ENCODE measurements around the gene KCNQ2.

The KCNQ2 gene

DNA sequence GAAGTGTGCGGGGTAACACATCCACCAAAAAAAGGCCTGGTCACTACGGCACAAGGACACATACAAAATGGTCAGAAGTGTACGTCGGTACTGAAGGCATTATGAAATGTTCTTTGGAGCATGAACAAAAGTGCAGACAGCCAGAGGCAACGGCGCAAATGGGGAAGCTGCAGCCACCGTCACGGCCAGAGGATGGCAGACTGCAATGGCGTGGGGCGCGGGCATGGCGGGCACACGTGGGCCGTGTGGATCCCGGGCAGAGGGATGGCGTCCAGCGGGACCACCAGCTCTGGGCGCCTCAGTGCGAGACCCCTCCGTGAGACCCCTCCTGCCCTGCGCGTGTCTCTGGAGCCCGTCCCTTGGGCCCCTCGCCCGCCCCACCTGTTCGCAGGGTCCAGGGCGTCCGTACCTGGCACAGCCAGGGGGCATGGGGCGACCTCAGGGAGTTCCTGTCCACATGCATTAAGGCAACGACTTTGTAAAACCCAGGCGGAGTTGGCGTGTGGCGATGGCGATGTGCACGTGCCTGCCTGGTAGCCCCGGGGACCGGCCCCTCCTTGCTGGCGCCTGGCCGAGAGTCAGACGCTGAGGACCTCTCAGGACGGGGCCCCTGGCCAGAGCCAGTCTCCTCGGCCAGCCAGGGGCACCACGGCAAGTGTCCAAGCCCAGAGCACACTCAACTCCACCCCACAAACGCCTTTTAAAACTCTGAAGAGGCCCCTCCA lies 71.8 kb downstream of the KCNQ2 start:
- DNase-seq, result no peak

DNA sequence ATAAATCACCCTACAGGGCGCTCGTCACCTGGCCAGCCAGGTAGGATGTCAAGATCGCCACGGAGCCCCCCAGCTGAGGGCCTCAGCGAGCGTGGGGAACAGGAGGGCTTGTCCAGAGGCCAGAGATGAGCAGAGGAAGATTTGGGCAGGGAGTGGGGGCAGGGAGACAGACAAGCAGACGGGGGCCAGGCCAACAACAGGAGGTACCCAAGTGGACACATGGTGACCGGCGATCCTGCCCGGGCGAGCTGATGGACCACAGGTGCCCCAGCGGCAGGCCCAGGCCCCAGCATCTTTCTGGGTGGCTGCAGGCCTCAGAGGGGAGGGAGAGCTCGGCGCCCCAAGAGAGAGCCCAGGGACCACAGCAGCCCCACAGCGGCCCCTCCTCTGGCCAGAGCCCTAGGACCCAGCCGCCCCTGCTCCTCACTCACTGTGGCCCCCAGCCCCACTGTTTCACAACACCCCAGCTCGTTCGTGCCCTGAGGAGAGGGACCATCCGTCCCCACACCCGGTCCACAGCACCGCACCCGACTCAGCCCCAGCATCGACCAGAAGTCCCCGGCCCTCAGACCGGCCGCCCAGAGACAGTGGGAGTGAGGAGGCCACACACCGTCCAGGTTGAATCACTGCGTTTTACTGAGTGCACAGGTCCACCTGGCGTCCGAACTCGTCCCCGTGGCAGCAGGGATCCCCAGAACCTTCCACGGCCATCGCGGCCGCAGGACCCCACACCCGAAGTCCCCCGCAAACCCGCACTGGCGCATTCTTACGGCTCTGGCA lies 72.7 kb downstream of the KCNQ2 start:
- DNase-seq, result no peak

DNA sequence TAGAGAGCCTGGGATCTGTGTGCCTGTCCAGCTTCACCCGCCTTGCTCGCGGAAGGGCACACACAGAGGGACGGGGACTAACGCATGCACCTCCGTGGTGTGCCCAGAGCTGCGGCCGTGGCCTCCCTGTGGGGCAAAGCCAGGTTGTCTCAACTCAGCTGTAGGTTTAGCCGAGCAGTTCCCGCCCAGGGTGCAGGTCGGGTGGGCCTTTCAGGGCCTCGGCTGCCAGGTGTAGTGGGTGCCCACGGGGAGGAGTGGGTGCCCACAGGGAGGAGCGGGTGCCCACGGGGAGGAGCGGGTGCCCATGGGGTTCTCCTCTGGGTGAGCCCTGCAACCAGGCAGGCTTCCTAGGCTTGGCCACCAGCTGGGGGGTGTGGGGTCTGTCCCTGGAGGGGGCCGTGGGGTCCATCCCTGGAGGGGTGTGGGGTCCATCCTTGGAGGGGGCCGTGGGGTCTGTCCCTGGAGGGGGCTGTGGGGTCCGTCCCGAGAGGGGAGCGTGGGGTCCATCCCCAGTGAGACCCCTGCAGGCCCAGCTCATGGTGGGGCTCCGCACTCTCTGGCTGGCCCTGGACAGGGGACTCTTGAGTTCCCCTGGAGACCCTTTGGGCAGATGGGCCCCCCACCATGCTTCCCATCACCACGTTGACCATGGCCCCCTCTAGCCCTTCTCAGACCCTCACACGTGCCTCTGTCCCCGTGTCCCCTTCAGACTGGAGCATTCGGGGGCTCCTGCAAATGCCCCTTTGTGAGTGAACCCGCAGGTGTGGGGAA lies 73.5 kb downstream of the KCNQ2 start:
- DNase-seq, result no peak

DNA sequence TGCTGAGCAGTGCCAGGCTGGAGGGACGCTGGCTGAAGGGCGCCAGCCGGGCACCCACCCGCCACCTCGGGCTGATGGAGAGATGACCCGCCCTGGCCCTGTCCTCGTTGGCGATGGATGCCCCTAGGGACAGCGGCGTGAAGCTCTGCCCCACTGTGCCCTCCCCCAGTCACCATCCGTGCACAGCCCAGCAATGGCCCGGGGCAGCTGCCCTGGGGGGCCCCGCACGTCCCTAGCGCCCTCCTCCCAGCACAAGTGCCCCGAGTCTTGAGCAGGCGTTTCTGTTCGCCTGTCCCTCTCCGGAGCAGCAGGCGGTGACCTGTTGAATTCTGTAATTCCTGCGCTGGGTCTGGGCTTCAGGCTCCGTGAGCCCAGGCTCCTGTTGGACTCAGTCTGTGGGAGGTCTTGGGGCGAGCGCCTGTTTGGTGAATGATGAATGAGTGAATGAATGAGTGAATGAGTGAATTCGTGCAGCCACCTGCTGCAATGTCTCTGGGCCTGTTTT lies 74.5 kb downstream of the KCNQ2 start:
- no peak for DNase-seq

DNA sequence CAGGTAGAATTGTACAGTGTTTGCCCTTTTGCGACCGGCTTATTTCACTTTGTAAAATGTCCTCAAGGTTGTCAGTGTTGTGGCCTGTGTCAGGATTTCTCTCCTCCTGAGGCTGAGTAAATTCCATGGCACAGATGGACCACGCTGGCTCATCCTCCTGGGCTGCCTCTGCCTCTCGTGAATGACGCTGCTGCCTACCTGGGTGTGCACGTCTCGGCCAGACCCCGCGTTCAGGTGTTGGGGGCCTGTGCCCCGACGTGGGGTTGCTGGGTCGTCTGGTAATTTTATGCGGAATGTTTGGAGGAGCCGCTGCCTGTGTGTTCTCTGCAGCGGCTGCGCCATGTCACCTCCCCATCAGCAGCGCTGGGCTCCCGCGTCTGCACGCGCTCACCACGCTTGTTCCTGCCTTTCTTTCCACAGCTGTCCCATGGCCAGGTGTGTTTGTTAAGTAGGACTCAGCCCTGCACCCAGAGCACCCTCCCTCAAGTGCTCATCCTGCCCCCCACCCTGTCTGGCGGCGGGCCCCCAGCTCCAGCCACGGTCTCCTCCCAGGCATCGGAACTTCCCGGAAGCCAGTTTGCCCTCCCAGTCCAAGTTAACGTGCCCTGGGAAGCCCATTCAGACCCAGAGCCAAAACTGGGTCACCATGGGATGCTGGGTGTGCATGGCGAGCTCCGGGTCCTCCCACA lies 75.2 kb downstream of the KCNQ2 start:
- no peak for DNase-seq

DNA sequence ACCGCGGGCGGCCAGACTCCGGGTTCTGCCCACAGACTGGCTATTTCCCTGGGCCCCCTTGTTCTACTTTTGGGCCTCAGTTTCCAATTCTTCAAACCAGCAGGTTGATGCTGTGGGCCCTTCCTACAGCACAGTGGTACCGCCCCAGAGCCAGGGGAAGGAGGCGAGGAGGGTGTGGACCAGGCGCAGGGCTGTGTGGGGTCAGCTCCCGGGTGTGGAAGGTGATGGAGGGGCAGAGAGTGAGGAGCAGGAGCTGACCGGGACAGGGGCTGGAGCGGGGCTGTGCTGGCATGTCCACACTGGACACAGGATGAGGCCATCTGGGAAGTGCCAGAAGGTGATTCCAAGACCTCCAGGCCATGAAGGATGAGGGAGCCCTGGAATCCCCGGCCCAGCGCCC lies 76.2 kb downstream of the KCNQ2 start:
- no peak for DNase-seq

DNA sequence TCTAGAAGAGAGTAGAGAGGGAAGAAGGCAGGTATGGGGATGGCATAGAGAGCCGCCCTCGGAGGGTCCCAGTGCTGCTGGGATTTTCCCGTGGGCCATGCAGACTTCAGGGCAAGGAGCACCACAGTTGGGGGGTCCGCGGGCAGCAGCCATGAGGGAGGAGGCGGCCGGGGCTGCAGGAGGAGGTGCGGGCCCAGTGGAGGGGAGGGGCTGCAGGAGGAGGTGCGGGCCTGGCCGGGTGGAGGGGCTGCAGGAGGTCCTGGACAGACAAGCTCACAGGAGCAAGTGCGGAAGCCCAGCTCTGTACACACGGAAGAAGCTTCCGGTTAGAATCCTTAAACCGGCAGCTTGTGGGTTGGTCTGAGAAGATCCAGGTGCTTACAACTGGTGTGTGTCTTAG lies 76.7 kb downstream of the KCNQ2 start:
- no peak for DNase-seq

DNA sequence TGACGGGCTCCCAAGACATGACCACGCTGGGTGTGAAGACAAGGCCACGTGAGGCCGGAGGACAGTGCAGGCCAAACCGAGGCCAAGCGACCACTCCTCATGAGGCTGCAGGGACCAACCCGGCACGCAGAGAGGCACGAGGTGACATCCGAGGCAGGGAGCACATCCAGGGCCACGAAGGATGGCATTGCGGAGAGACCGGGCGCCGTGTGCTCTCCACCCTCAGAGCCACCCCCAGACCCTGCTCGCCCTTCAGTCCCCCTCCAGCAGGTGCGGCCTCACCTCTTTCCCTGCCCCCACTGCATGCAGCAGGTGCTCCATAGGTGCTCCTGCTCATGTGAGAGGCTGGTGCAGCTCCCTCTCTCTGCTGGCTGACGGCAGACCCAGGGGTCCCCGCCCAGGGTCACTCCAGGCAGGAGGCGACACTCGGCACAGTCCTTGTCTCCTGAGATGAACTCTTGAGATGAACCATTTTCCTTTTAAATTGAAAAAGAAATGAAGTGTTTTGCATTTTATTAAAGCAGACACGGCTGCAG lies 77.5 kb downstream of the KCNQ2 start:
- DNase-seq, result no peak

DNA sequence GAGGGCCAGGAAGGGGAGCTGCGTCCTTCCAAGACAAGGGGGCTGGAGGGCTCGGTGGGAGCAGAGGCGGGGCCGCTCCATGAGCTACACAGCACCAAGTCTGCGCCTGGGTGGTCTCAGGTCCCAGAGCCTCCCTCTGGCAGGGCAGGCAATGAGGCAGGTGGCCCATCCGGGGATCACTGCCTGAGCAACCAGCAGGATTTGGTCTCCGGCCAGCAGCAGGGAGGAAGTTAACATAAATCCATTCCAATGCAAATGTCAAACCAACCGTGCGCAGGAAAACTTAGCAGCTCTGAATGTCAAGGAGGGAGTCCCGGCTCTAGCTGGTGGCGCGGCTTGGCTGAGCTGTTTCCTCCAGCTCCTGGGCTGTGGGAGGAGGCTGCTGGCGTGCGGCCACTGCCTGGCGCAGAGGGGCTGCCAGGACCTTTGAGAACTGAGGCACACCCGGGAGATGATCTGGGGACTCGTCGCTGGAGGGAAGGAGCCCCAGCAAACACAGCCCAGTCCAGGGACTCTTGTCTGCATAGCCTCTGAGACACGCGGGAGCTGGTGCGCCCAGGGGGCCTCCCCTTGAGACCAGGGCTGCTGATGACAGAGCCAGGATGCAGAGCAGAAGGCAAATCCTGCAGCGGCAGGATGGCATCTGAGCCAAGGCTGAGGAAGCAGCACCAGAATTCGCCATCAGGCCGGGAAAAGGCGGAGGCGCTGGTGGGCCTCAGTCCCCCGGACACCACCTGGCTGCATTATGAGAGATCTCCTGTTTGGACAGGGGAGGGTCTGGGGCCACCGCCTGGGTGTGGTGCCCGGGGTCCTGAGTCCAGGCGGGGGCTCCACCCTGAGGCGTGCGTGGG lies 78.2 kb downstream of the KCNQ2 start:
- no peak for DNase-seq

DNA sequence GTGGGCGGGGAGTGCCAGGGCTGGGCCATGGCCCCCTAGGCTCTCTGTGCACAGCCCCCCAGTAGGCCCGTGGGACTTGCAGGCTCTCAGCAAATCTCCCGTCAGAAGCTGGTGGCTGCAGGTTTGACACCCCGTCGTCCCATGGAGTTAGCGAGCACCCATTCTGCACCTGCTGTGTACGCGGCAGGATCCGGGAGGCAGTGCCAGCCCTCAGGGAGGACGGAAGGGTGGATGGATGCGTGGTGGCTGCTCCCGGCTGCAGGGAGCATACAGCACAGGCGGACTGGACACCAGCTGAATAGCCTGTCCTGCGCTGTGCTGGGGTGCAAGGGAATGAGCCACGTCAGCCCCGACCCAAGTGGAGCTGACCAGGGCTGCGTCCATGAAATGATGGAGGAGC lies 78.9 kb downstream of the KCNQ2 start:
- DNase-seq, result no peak

DNA sequence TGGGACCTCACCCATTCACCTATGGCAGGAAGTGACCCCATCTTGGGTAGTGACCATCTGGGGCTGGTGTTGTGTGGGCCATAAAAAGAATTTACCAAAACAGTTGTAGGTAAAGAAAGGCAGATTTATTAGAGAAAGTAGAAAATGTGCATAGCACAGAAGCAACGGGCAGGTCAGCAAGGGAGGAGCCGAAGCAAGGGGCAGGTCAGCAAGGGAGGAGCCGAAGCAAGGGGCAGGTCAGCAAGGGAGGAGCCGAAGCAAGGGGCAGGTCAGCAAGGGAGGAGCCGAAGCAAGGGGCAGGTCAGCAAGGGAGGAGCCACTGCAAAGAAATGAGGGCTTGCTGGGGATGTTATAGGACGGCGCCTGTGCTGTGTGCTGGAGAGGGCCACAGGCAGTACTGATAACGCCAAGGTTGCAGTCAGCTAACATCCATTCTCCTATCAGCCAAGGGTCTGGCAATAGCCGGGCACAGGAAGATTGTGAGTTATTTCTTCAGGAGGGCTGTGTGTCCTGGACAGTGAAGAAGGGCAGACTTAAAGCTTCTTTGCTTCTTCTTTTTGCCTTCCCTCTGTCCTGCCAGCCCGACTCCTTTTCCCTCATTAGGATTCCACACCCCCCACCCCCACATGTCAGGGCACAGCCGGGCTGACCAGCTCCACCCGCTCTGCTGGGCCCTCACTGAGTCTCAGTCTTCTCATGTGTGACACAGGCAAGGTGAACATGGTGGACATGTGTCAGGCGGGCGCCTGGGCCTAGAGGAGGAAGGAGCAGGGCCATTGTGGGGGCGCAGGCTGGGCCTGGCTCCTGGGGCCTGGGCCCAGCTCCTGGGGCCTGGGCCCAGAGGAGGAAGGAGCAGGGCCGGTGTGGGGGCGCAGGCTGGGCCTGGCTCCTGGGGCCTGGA lies 79.7 kb downstream of the KCNQ2 start:
- no peak for DNase-seq

DNA sequence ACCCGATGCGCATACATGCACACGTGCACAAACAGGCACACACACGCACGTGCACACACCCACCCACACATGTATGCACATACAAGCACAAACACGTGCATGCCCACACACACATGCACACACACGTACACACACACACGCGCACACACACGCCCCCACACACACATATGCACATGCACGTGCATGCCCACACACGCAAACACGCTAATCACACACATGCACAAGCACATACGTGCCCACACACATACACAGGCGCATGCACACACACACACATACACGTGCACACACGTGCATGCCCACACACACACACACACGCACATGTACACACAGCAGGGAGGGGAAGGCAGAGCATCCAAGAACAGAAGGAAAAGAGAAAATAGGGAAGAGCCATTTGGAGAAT lies 84.5 kb downstream of the KCNQ2 start:
- no peak for DNase-seq

DNA sequence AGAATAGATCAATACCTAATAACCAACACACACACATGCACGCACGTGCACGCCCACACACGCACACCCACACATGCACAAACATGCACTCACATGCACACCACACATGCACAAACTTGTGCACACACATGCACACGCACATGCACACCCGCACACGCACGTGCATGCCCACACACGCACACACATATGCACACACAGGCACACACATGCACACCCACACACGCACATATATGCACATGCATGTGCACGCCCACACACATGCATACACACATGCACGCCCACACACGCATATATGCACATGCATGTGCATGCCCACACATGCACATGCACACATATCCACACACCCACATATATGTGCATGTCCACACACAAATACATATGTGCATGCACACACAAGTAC lies 85.1 kb downstream of the KCNQ2 start:
- no peak for DNase-seq

DNA sequence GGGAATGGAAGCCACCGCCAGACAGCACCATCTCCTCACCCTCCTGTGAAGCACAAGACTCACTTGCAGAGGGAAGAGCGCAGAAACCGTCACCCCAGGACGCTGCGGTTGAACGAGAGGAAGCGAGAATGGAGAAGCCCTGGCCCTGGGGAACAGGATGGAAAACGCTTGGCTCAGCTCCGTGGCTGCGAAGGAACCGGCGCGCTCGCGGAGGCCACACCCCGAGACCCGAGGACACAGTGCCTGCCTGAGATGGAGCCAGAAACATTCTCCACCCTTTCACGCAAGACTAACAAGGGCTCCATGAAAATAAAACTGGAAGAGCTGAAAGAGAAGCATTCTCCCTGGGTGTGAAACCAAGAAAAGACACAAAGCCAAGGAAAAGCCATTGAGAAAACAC lies 86.0 kb downstream of the KCNQ2 start:
- DNase-seq, result no peak

DNA sequence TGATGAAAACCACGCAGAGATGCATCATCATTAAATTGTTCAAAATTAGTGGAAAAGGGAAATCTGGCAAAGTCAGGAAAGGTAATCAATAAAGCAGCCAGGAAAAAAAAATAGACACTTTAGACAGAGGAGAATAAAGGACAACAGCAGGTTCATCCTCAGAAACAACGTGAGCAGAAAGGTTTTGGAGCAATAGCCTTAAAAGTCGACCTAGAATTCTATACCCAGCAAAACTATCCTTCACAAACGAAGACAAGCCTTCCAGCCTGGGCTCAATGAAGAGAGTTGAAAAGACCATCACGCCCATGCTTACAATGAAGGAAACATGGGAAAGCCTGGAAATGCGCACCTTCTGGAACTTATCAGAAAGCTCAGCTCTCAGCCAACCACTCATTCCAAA lies 86.6 kb downstream of the KCNQ2 start:
- DNase-seq, result no peak

DNA sequence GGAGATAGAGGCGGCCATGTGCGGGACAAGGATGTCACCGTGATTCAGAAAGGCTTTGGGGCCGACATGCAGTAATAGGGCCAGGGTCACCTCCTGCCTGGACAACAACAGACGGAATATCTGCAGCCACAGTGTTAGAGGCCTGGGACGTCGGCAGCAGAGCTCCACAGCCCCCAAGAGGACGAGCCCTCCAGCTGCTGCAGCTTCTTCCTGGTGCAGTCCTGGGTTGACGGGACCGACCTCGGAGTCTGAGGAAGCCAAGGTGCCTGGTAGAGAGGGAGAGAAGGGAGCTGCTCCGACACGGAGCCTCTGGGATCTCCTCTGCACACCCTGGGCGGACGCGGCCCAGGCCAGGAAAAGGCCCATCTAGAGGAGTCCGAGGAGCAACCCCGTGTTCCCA lies 88.1 kb downstream of the KCNQ2 start:
- no peak for DNase-seq

DNA sequence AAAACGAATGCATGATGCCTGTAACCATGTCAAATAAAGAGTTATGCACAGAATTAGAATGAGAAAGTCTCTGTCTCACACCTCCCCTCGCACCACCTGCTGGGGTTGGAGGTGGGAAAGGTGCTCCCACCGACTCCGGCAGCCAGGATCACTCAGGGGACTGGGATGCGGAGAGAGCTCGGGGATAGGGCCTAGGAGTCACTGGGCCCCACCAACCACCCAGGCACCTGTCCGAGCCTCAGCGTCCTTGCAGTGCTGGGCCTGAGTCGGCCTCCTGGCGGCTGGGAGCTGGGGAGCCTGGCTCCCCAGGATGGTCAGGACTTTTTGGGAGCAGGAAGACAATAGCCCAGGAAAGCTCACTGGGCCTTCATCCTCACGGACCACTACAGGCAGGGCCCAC lies 88.9 kb downstream of the KCNQ2 start:
- DNase-seq, result no peak

DNA sequence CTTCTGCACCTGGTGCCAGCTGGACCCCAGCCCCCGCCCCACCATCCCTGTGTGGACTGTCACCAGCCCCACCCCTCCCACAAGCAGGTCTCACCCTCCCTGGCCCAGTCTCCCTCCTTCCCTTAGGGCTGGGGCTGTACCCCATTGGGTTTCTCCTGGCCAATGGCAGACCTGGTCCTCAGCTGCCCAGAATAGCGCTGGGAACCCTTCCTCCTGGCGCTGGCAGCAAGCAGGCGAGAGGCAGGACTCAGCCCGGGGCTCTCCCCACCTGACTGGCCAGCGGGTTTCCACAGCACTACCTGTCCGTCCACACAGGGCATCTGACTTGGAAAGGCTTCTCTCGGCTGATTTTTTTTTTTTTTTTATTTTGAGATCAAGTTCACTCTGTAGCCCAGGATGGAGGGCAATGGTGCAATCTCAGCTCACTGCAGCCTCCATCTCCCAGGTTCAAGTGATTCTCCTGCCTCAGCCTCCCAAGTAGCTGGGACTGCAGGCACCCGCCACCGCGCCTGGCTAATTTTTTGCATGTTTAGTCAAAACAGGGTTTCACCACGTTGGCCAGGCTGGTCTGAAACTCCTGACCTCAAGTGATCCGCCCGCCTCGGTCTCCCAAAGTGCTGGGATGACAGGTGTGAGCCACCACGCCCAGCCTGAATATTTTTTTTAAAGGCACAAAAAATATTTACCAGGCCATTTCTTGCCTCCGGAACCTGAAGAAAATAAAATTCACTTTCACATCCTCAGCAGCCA lies 89.7 kb downstream of the KCNQ2 start:
- no peak for DNase-seq

DNA sequence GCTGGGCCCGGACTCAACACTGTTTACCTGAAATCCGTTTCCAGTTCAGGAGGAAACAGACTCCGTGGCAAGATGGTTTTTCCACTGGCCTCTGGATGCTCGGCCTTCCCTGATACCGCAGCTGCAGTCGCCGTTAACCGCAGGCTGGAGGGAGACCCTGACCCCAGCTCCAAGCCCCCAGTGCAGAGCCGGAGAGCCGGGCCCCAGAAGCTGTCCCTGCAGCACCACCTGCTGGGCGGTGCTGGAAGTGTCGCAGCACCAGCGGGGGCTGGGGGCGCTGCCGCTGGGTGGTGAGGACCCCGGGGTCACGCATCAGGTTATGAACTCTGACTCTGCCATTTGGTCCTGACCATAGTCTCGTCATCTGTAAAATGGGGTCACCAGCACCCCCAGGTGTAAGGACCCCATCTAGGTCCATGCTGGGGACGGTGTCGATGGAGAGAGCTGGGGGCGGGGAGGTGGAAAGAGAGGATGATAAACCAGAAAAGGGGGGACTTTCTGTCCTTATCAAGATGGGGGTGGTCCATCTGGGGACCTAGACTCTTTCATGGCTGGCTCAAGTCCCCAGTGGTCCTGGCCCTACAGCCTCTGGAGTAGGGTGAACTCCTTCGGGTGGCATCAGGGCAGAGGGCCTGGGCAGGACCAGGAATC lies 90.5 kb downstream of the KCNQ2 start:
- peak; percentile 20 for DNase-seq

Measured in NCI-H2227 treated with DMSO at 0.1 percent for 48 hours (cell line).